Measurements from ENCODE around the gene CABCOCO1.
"Not testable (repeated sequence)": the region's sequence is repeated elsewhere in the genome, so short reads cannot be mapped to it uniquely, and the experiment has no call there.

CABCOCO1 gene

DNA sequence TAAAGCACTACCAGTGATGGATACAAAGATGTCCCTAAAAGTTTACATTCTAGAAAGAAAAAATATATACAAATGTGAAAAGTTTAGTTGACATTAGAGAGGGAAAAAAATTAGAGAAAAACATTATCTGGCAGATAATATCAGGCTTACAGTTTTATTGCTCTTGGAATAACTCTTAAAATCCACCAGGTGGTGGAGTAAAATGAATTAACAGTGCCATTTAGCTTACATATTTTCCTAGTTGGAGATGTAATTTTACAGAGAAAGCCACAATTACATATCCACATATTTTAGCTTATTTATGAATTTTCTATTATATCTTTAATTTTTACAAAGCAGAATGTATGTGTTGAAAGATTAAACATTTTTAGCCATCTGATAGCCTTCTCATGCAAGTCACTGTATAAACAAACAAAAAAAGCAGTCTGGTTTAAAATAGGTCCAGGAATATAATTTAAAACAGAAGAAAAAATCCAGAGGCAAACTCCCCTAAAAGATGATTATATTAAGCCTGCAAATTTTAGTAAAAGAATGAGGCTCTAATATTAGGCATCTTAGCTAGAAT is 6.5 kb downstream of the CABCOCO1 start:
- TF ChIP-seq, protein P1, sequence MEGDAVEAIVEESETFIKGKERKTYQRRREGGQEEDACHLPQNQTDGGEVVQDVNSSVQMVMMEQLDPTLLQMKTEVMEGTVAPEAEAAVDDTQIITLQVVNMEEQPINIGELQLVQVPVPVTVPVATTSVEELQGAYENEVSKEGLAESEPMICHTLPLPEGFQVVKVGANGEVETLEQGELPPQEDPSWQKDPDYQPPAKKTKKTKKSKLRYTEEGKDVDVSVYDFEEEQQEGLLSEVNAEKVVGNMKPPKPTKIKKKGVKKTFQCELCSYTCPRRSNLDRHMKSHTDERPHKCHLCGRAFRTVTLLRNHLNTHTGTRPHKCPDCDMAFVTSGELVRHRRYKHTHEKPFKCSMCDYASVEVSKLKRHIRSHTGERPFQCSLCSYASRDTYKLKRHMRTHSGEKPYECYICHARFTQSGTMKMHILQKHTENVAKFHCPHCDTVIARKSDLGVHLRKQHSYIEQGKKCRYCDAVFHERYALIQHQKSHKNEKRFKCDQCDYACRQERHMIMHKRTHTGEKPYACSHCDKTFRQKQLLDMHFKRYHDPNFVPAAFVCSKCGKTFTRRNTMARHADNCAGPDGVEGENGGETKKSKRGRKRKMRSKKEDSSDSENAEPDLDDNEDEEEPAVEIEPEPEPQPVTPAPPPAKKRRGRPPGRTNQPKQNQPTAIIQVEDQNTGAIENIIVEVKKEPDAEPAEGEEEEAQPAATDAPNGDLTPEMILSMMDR (IDR thresholded peaks at IDR 0.05; ENCODE audit: low read depth, low read length), result peak; percentile 24
- no peak for DNase-seq (ENCODE audit: extremely low read depth, low read depth)

DNA sequence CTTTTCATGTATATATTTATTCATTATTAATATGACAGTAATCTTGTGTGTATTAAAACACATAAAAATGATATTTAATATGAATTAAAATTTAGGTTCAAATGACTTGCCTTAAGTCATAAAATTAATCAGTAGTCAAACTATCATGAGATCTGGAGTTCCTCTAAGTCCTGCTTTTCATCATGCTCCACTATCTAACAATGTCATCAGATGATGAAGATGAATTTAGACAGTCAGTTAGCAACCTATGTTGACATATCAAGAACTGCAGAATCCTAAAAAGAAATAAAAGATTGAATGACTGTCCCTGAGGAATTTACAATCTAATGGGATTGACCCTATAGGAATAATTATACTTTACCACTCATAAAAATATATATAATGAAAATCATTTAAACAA is 7.1 kb downstream of the CABCOCO1 start:
- TF ChIP-seq, protein P1 (IDR thresholded peaks at IDR 0.05; ENCODE audit: low read depth, low read length), result no peak
- DNase-seq (ENCODE audit: extremely low read depth, low read depth), result no peak

DNA sequence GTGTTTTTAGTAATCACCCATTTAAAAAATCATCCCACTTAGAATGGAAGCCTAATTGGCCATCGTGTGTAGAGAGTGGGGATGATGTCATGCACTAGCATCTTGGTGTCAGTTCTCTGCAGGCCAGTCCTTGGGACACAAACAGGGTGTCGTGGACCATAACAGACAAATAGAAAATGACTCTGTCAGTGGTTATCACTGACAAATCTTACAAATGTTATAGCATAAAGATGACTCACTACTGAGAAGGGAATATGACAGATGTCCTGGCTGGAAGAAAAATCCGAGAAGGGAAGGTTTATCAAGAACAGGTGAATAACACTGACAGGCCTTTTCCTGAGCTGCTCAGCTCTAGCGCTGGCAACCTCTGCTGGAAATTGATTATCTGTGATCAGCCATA is 10.6 kb downstream of the CABCOCO1 start:
- TF ChIP-seq, protein P1 (IDR thresholded peaks at IDR 0.05; ENCODE audit: low read depth, low read length), result no peak
- no peak for DNase-seq (ENCODE audit: extremely low read depth, low read depth)

DNA sequence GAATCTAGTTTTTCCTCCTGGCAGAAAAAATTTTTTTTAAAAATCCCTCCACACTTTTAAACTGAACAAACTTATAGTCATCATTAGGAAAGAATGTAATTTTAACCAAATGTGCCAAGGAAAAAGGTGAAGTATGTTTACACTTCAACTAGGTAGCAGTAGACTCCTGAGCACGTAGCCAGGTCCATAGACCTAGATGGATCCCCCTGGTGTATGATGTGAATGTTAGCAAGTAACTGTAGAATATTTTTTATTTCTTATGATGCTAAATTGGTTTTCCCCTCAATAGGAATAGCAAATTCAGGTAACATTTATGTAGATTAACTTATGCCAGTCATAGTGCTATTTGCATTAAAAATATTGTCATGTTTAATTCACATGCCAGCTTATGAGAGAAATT is 19.6 kb downstream of the CABCOCO1 start:
- TF ChIP-seq, protein P1 (IDR thresholded peaks at IDR 0.05; ENCODE audit: low read depth, low read length), result no peak
- DNase-seq (ENCODE audit: extremely low read depth, low read depth), result no peak

DNA sequence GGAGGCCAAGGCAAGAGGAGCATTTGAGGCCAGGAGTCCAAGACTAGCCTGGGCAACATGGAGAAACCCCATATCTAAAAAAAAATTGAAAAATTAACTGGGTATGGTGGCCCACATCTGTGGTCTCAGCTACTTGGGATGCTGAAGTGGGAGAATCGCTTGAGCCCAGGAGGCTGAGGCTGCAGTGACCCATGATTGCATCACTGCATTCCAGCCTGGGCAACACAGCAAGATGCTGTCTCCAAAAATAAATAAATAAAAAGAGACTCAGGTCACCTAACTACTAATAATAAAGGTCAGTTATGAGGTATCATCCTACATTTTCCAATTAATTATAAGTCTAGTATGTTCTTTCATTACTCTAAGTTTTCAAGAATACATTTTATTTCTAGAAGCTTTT is 20.6 kb downstream of the CABCOCO1 start:
- TF ChIP-seq, protein P1 (IDR thresholded peaks at IDR 0.05; ENCODE audit: low read depth, low read length), result no peak

DNA sequence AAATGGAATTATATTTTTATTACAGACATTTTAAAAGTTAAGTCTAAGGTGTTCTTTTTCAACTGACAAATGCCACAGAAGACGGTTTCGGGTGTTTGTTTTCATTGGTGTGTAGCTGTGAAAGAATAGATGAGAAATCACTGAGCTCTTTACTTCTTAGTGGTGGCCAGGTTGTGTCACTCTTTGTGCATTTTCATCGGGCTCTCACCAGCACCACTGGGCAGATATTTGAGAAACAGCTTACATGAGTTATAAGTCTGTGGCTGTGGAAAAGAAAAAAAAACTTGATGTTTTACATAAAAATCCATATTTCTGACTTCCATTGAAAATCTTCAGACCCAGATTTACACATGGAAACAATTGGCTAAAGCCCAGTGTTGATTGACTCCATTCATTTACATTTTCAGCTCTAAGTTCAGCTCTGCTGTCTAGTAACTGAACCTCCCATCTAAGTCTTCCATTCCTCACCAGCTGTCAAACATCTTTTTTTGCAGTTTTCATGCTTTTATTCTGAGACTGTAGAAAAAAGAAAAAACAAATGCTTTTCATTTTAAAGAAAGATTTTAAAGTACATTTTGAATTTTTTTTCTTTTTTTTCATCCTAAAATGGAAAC is 22.3 kb downstream of the CABCOCO1 start:
- TF ChIP-seq, protein P1 (IDR thresholded peaks at IDR 0.05; ENCODE audit: low read depth, low read length), result no peak
- DNase-seq (ENCODE audit: extremely low read depth, low read depth), result no peak

More for the DNA sequence above, 20.6 kb downstream of the CABCOCO1 start:
- no peak for DNase-seq (ENCODE audit: extremely low read depth, low read depth)

DNA sequence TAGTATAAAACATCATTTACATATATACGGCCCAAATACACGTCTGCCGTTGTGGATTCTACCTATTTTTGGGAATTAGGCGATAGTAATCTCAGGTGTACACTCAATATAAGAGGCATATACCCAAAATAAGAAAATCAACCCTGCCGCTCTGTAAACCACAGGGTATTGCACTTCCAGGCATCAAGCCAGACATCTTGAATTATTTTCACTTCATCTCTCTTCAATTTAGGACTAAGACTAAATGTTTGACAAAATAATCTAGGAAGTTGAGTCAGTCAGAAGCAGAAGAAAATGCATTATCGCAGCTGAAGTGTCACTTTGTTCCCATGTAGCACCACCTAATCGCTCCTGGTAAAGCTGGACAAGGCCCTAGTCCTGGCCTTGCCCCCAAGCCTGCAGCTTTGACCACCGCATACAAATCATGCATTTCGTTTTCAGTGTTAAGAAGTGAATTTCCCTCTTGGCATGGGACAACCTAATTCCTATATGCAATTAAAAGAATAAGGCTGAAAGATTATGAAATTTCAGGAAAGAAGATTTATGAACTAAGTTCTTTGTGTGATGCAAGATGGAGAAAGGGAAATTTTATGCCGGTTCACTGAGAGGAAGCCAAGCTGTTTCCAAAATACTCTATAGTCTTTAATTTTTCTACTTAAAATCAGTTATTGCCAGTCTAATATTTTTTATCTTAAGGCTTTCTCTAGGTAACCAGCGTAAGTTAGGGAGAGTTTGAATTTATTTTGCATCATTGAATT is 26.0 kb downstream of the CABCOCO1 start:
- no peak for DNase-seq (ENCODE audit: extremely low read depth, low read depth)
- TF ChIP-seq, protein P1 (IDR thresholded peaks at IDR 0.05; ENCODE audit: low read depth, low read length), result no peak

DNA sequence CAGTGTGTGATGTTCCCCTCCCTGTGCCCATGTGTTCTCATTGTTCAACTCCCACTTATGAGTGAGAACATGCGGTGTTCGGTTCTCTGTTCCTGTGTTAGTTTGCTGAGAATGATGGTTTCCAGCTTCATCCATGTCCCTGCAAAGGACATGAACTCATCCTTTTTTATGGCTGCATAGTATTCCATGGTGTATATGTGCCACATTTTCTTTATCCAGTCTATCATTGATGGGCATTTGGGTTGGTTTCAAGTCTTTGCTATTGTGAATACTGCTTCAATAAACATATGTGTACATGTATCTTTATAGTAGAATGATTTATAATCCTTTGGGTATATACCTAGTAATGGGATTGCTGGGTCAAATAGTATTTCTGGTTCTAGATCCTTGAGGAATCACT is 28.9 kb downstream of the CABCOCO1 start:
- not testable (repeated sequence) for DNase-seq (ENCODE audit: extremely low read depth, low read depth)

Measured in AG09319 (cell line).